Effector memory CD4-positive, alpha-beta T cell (primary cell): ENCODE measurements around the gene JAM2.

Experiments used
- DNase-seq, 3 donors: peaks; one replicate each; pipeline ENCODE4 v3.0.0-alpha.2; 2020
- H3K27ac ChIP-seq: 2 replicates; pipeline ENCODE4 v1.7.0; 2013; ENCODE audit warnings: mild to moderate bottlenecking, low read length, moderate library complexity; ENCODE audit not compliant: insufficient read depth, poor library complexity, severe bottlenecking
- H3K27me3 ChIP-seq: replicated peaks from 2 replicates; pipeline ENCODE4 v1.7.0; 2013; ENCODE audit warnings: mild to moderate bottlenecking, low read length; ENCODE audit not compliant: insufficient read depth, control insufficient read depth, poor library complexity, severe bottlenecking
- H3K36me3 ChIP-seq: 2 replicates; pipeline ENCODE4 v1.7.0; 2013; ENCODE audit warnings: mild to moderate bottlenecking, low read length, moderate library complexity; ENCODE audit not compliant: control insufficient read depth, insufficient read depth
- H3K4me1 ChIP-seq: 2 replicates; pipeline ENCODE4 v1.7.0; 2013; ENCODE audit warnings: low read length, mild to moderate bottlenecking; ENCODE audit not compliant: control insufficient read depth, insufficient read depth, poor library complexity, severe bottlenecking
- H3K4me3 ChIP-seq: 2 replicates; pipeline ENCODE4 v1.7.0; 2013; ENCODE audit warnings: low read length, low read depth, mild to moderate bottlenecking; ENCODE audit not compliant: insufficient read depth, poor library complexity, severe bottlenecking
- H3K9me3 ChIP-seq: 2 replicates; pipeline ENCODE4 v1.7.0; 2013; ENCODE audit warnings: mild to moderate bottlenecking, low read length, moderate library complexity; ENCODE audit not compliant: control insufficient read depth
- total RNA-seq, 3 donors: gene quantifications; one replicate each; lab custom pipeline; 2026; lab: John Stamatoyannopoulos, UW

The JAM2 gene
- total RNA-seq = 0 to 0.19 (median 0.17) reads per million in 3 donors

GRCh38 chr21:25638660-25639550 is at the start of gene JAM2:
Gene JAM2, plus strand, starts transcription at chr21:25639258. Its CDS starts 564 bp downstream, at chr21:25639822.
- H3K4me1 ChIP-seq = peaks cover 4% of the 10 kb centered on the region
- H3K36me3 ChIP-seq = no peaks in the 10 kb centered on the region
- peak within 1 kb of the TSS; percentile 68 for H3K4me3 ChIP-seq
- peak in 2 of 3 donors; percentile 1 to 16 for DNase-seq
- H3K27ac ChIP-seq = no peak within 1 kb of the TSS
- no peaks in the 10 kb centered on the region for H3K9me3 ChIP-seq
- H3K27me3 ChIP-seq = peaks cover 3% of the 10 kb centered on the region

- Histone ChIP-seq H3K9me3 (no peaks in the 10 kb centered on the region), H3K4me1 (no peaks in the 10 kb centered on the region), H3K4me3 (no peak overlapping the region), H3K27ac (no peak overlapping the region), H3K27me3 (no peaks in the 10 kb centered on the region), H3K36me3 (peaks cover 48% of the 10 kb centered on the region)
- DNase-seq = no peak
These were observed 49.2 kb upstream of the JAM2 start for GRCh38 chr21:25589887-25590286.

- Histone ChIP-seq H3K27me3 (no peaks in the 10 kb centered on the region), H3K4me3 (peak within 1 kb of the TSS; percentile 83), H3K27ac (peak within 1 kb of the TSS; percentile 77), H3K9me3 (no peaks in the 10 kb centered on the region), H3K36me3 (peaks cover 17% of the 10 kb centered on the region), H3K4me1 (peaks cover 15% of the 10 kb centered on the region)
- peak; percentile 67 to 75 (median 69) for DNase-seq
These were observed 31.7 kb upstream of the JAM2 start, which contains the start of gene MRPL39 for GRCh38 chr21:25607151-25608043. Gene MRPL39, minus strand, starts transcription at chr21:25607481. Its CDS starts 6 bp downstream, at chr21:25607475.

- H3K4me3 ChIP-seq = peak overlapping the region; percentile 83
- peak; percentile 52 to 64 (median 53) for DNase-seq
- no peaks in the 10 kb centered on the region for H3K9me3 ChIP-seq
- H3K27ac ChIP-seq = peak overlapping the region; percentile 77
- peaks cover 15% of the 10 kb centered on the region for H3K4me1 ChIP-seq
- H3K36me3 ChIP-seq = peaks cover 10% of the 10 kb centered on the region
- H3K27me3 ChIP-seq = no peaks in the 10 kb centered on the region
These were observed 30.9 kb upstream of the JAM2 start for GRCh38 chr21:25608044-25608737.

GRCh38 chr21:25614441-25614840 is 24.6 kb upstream of the JAM2 start:
- Histone ChIP-seq H3K9me3 (no peaks in the 10 kb centered on the region), H3K4me3 (no peak overlapping the region), H3K4me1 (no peaks in the 10 kb centered on the region), H3K27ac (no peak overlapping the region), H3K36me3 (no peaks in the 10 kb centered on the region), H3K27me3 (no peaks in the 10 kb centered on the region)
- DNase-seq = no peak

GRCh38 chr21:25615880-25616279 is 23.2 kb upstream of the JAM2 start:
- Histone ChIP-seq H3K27me3 (no peaks in the 10 kb centered on the region), H3K4me3 (no peak overlapping the region), H3K36me3 (no peaks in the 10 kb centered on the region), H3K4me1 (no peaks in the 10 kb centered on the region), H3K9me3 (no peaks in the 10 kb centered on the region), H3K27ac (no peak overlapping the region)
- no peak for DNase-seq

GRCh38 chr21:25619198-25619597 is 19.9 kb upstream of the JAM2 start:
- no peak for DNase-seq
- H3K9me3 ChIP-seq = no peaks in the 10 kb centered on the region
- H3K4me1 ChIP-seq = no peaks in the 10 kb centered on the region
- H3K4me3 ChIP-seq = no peak overlapping the region
- no peak overlapping the region for H3K27ac ChIP-seq
- H3K36me3 ChIP-seq = no peaks in the 10 kb centered on the region
- no peaks in the 10 kb centered on the region for H3K27me3 ChIP-seq

- no peaks in the 10 kb centered on the region for H3K9me3 ChIP-seq
- no peaks in the 10 kb centered on the region for H3K36me3 ChIP-seq
- H3K4me1 ChIP-seq = no peaks in the 10 kb centered on the region
- no peak overlapping the region for H3K4me3 ChIP-seq
- no peak overlapping the region for H3K27ac ChIP-seq
- no peaks in the 10 kb centered on the region for H3K27me3 ChIP-seq
- DNase-seq = no peak
These were observed 14.5 kb upstream of the JAM2 start for GRCh38 chr21:25624511-25624910.

GRCh38 chr21:25625036-25625435 is 14.0 kb upstream of the JAM2 start:
- Histone ChIP-seq H3K36me3 (no peaks in the 10 kb centered on the region), H3K4me3 (no peak overlapping the region), H3K4me1 (no peaks in the 10 kb centered on the region), H3K9me3 (no peaks in the 10 kb centered on the region), H3K27ac (no peak overlapping the region), H3K27me3 (no peaks in the 10 kb centered on the region)
- no peak for DNase-seq
